SKM-1 treated with dmso at 0.1 percent for 144 hours (cell line): ENCODE data around the gene LIPT2.
"Not testable (repeated sequence)": the region's sequence is repeated elsewhere in the genome, so short reads cannot be mapped to it uniquely, and the experiment has no call there.

ENCODE experiments used
- DNase-seq: peaks from one replicate; lab custom pipeline; 2025; ENCODE audit not compliant: unreplicated experiment; lab: John Stamatoyannopoulos, UW

Gene LIPT2

GRCh38 chr11:74492974-74493790 is at the start of gene LIPT2:
Gene LIPT2 (minus strand): TSS chr11:74493724. CDS start chr11:74493703, 21 bp downstream.
- DNase-seq, result peak; percentile 94

GRCh38 chr11:74541466-74541865 is 47.9 kb upstream of the LIPT2 start:
- DNase-seq, result no peak

- DNase-seq, result no peak
Measured at GRCh38 chr11:74540270-74540669, 46.7 kb upstream of the LIPT2 start.

- no peak for DNase-seq
Measured at GRCh38 chr11:74538680-74539079, 45.2 kb upstream of the LIPT2 start.

GRCh38 chr11:74535371-74536160 is 42.0 kb upstream of the LIPT2 start:
- no peak for DNase-seq

GRCh38 chr11:74534946-74535275 is 41.4 kb upstream of the LIPT2 start:
- not testable (repeated sequence) for DNase-seq

- DNase-seq, result peak; percentile 11
Measured at GRCh38 chr11:74534216-74534945, 40.9 kb upstream of the LIPT2 start.

GRCh38 chr11:74533421-74533820 is 39.9 kb upstream of the LIPT2 start:
- no peak for DNase-seq

- no peak for DNase-seq
Measured at GRCh38 chr11:74532501-74533246, 39.1 kb upstream of the LIPT2 start.

- no peak for DNase-seq
Measured at GRCh38 chr11:74524978-74525377, 31.5 kb upstream of the LIPT2 start.

GRCh38 chr11:74524501-74524900 is 31.0 kb upstream of the LIPT2 start:
- no peak for DNase-seq

GRCh38 chr11:74522776-74523175 is 29.3 kb upstream of the LIPT2 start:
- DNase-seq, result no peak

- no peak for DNase-seq
Measured at GRCh38 chr11:74521666-74522252, 28.2 kb upstream of the LIPT2 start.

- DNase-seq, result no peak
Measured at GRCh38 chr11:74520927-74521665, 27.6 kb upstream of the LIPT2 start.

GRCh38 chr11:74520316-74520715 is 26.8 kb upstream of the LIPT2 start:
- DNase-seq, result no peak

GRCh38 chr11:74519710-74520109 is 26.2 kb upstream of the LIPT2 start:
- no peak for DNase-seq

- not testable (repeated sequence) for DNase-seq
Measured at GRCh38 chr11:74517592-74517991, 24.1 kb upstream of the LIPT2 start.

GRCh38 chr11:74507582-74507981 is 14.1 kb upstream of the LIPT2 start:
- peak; percentile 57 for DNase-seq

- DNase-seq, result no peak
Measured at GRCh38 chr11:74506823-74507222, 13.3 kb upstream of the LIPT2 start.

GRCh38 chr11:74505911-74506310 is 12.4 kb upstream of the LIPT2 start:
- no peak for DNase-seq
